Activated CD4-positive, alpha-beta T cell treated with anti-CD3 and anti-CD28 coated beads, Interleukin-2, amount 10 ng/mL, durations not matched to agents 24 days and 14 days (primary cell): ENCODE measurements around the gene PCSK2. TPM values are rescaled to one million over a fixed set of nuclear protein-coding genes. Genes with fewer than 3 reads are reported as not detected.

ENCODE experiments used
- DNase-seq: peaks from one replicate; pipeline ENCODE4 v3.0.0; 2022
- H3K27ac Mint-ChIP-seq: one replicate; pipeline ENCODE4 v1.8.0; 2022; ENCODE audit warnings: mild to moderate bottlenecking, mixed read lengths
- H3K27me3 Mint-ChIP-seq: one replicate; pipeline ENCODE4 v1.8.0; 2022; ENCODE audit warnings: mixed read lengths
- H3K36me3 Mint-ChIP-seq: one replicate; pipeline ENCODE4 v1.8.0; 2022; ENCODE audit warnings: low read depth, mild to moderate bottlenecking, mixed read lengths
- H3K4me1 Mint-ChIP-seq: one replicate; pipeline ENCODE4 v1.8.0; 2021; ENCODE audit warnings: mixed read lengths
- H3K4me3 Mint-ChIP-seq: one replicate; pipeline ENCODE4 v1.8.0; 2022; ENCODE audit warnings: mild to moderate bottlenecking, moderate library complexity, mixed read lengths
- H3K9me3 Mint-ChIP-seq: one replicate; pipeline ENCODE4 v1.8.0; 2021; ENCODE audit warnings: mixed read lengths
- intact Hi-C: fragments of 100-400 bp; cut with micrococcal nuclease; formaldehyde crosslinking; loops from one replicate; pipeline ENCODE4 v1.15.1; 2023
- total RNA-seq: library from RNA; stranded (reverse); gene quantifications from 2 replicates; pipeline ENCODE4 v1.2.3, GENCODE V29; 2022

Gene PCSK2
- total RNA-seq, 1 donor from 2014 or later = not detected

GRCh38 chr20:17441745-17442144 is 214.9 kb downstream of the PCSK2 start:
- H3K4me1 Mint-ChIP-seq = no peaks in the 10 kb centered on the region
- H3K27ac Mint-ChIP-seq = no peak overlapping the region
- DNase-seq = no peak
- H3K9me3 Mint-ChIP-seq = no peaks in the 10 kb centered on the region
- no peaks in the 10 kb centered on the region for H3K36me3 Mint-ChIP-seq
- intact Hi-C loops = no loop called here
- H3K27me3 Mint-ChIP-seq = peaks cover 9% of the 10 kb centered on the region
- no peak overlapping the region for H3K4me3 Mint-ChIP-seq

GRCh38 chr20:17442588-17442987 is 215.7 kb downstream of the PCSK2 start:
- Mint-ChIP-seq H3K4me3 (no peak overlapping the region), H3K27ac (no peak overlapping the region), H3K27me3 (peaks cover 9% of the 10 kb centered on the region), H3K36me3 (no peaks in the 10 kb centered on the region), H3K4me1 (no peaks in the 10 kb centered on the region), H3K9me3 (no peaks in the 10 kb centered on the region)
- no peak for DNase-seq
- intact Hi-C loops = no loop called here

GRCh38 chr20:17443131-17443858 is 216.5 kb downstream of the PCSK2 start:
- no peak overlapping the region for H3K27ac Mint-ChIP-seq
- H3K4me1 Mint-ChIP-seq = no peaks in the 10 kb centered on the region
- DNase-seq = no peak
- intact Hi-C loops = no loop called here
- H3K9me3 Mint-ChIP-seq = no peaks in the 10 kb centered on the region
- no peaks in the 10 kb centered on the region for H3K36me3 Mint-ChIP-seq
- peaks cover 9% of the 10 kb centered on the region for H3K27me3 Mint-ChIP-seq
- H3K4me3 Mint-ChIP-seq = no peak overlapping the region

- Mint-ChIP-seq H3K4me1 (no peaks in the 10 kb centered on the region), H3K27me3 (peaks cover 9% of the 10 kb centered on the region), H3K27ac (no peak overlapping the region), H3K4me3 (no peak overlapping the region), H3K36me3 (no peaks in the 10 kb centered on the region), H3K9me3 (no peaks in the 10 kb centered on the region)
- intact Hi-C loops = no loop called here
- no peak for DNase-seq
Observed at GRCh38 chr20:17444091-17444490, 217.3 kb downstream of the PCSK2 start.

- intact Hi-C loops = no loop called here
- Mint-ChIP-seq H3K4me1 (no peaks in the 10 kb centered on the region), H3K27me3 (peaks cover 9% of the 10 kb centered on the region), H3K4me3 (no peak overlapping the region), H3K9me3 (no peaks in the 10 kb centered on the region), H3K36me3 (no peaks in the 10 kb centered on the region), H3K27ac (no peak overlapping the region)
- no peak for DNase-seq
Observed at GRCh38 chr20:17445543-17445942, 218.7 kb downstream of the PCSK2 start.

GRCh38 chr20:17446171-17446570 is 219.3 kb downstream of the PCSK2 start:
- no peak overlapping the region for H3K4me3 Mint-ChIP-seq
- no peaks in the 10 kb centered on the region for H3K36me3 Mint-ChIP-seq
- peaks cover 9% of the 10 kb centered on the region for H3K27me3 Mint-ChIP-seq
- no peak for DNase-seq
- intact Hi-C loops = no loop called here
- no peaks in the 10 kb centered on the region for H3K9me3 Mint-ChIP-seq
- H3K27ac Mint-ChIP-seq = no peak overlapping the region
- no peaks in the 10 kb centered on the region for H3K4me1 Mint-ChIP-seq

- intact Hi-C loops = no loop called here
- Mint-ChIP-seq H3K36me3 (no peaks in the 10 kb centered on the region), H3K4me1 (no peaks in the 10 kb centered on the region), H3K27ac (no peak overlapping the region), H3K4me3 (no peak overlapping the region), H3K27me3 (peaks cover 7% of the 10 kb centered on the region), H3K9me3 (no peaks in the 10 kb centered on the region)
- DNase-seq = no peak
Observed at GRCh38 chr20:17448071-17448470, 221.2 kb downstream of the PCSK2 start.

- intact Hi-C loops = no loop called here
- Mint-ChIP-seq H3K4me1 (no peaks in the 10 kb centered on the region), H3K9me3 (no peaks in the 10 kb centered on the region), H3K36me3 (no peaks in the 10 kb centered on the region), H3K27ac (no peak overlapping the region), H3K4me3 (no peak overlapping the region), H3K27me3 (peaks cover 9% of the 10 kb centered on the region)
- no peak for DNase-seq
Observed at GRCh38 chr20:17449031-17449430, 222.2 kb downstream of the PCSK2 start.

- Mint-ChIP-seq H3K27me3 (peaks cover 20% of the 10 kb centered on the region), H3K9me3 (no peaks in the 10 kb centered on the region), H3K4me1 (no peaks in the 10 kb centered on the region), H3K4me3 (no peak overlapping the region), H3K36me3 (no peaks in the 10 kb centered on the region), H3K27ac (no peak overlapping the region)
- DNase-seq = no peak
- intact Hi-C loops = no loop called here
Observed at GRCh38 chr20:17452441-17452840, 225.6 kb downstream of the PCSK2 start.

GRCh38 chr20:17453592-17453991 is 226.8 kb downstream of the PCSK2 start:
- intact Hi-C loops = no loop called here

GRCh38 chr20:17456279-17456678 is 229.4 kb downstream of the PCSK2 start:
- Mint-ChIP-seq H3K4me1 (peaks cover 3% of the 10 kb centered on the region), H3K4me3 (no peak overlapping the region), H3K36me3 (no peaks in the 10 kb centered on the region), H3K27ac (no peak overlapping the region), H3K27me3 (peaks cover 23% of the 10 kb centered on the region), H3K9me3 (peaks cover 9% of the 10 kb centered on the region)
- no peak for DNase-seq
- intact Hi-C loops = no loop called here

More at GRCh38 chr20:17453592-17453991, 226.8 kb downstream of the PCSK2 start:
- Mint-ChIP-seq H3K27me3 (peaks cover 24% of the 10 kb centered on the region), H3K36me3 (no peaks in the 10 kb centered on the region), H3K27ac (no peak overlapping the region), H3K4me1 (no peaks in the 10 kb centered on the region), H3K9me3 (peaks cover 5% of the 10 kb centered on the region), H3K4me3 (no peak overlapping the region)
- no peak for DNase-seq

- H3K4me1 Mint-ChIP-seq = peaks cover 3% of the 10 kb centered on the region
- intact Hi-C loops = no loop called here
- H3K9me3 Mint-ChIP-seq = peaks cover 9% of the 10 kb centered on the region
- H3K27ac Mint-ChIP-seq = no peak overlapping the region
- DNase-seq = no peak
- no peak overlapping the region for H3K4me3 Mint-ChIP-seq
- no peaks in the 10 kb centered on the region for H3K36me3 Mint-ChIP-seq
- H3K27me3 Mint-ChIP-seq = peaks cover 21% of the 10 kb centered on the region
Observed at GRCh38 chr20:17457079-17457478, 230.2 kb downstream of the PCSK2 start.

GRCh38 chr20:17457588-17458190 is 230.8 kb downstream of the PCSK2 start:
- no peaks in the 10 kb centered on the region for H3K36me3 Mint-ChIP-seq
- H3K27ac Mint-ChIP-seq = no peak overlapping the region
- DNase-seq = no peak
- peaks cover 9% of the 10 kb centered on the region for H3K9me3 Mint-ChIP-seq
- peaks cover 25% of the 10 kb centered on the region for H3K27me3 Mint-ChIP-seq
- intact Hi-C loops = no loop called here
- H3K4me1 Mint-ChIP-seq = peaks cover 3% of the 10 kb centered on the region
- no peak overlapping the region for H3K4me3 Mint-ChIP-seq

GRCh38 chr20:17460119-17460518 is 233.3 kb downstream of the PCSK2 start:
- peaks cover 26% of the 10 kb centered on the region for H3K27me3 Mint-ChIP-seq
- no peak overlapping the region for H3K4me3 Mint-ChIP-seq
- H3K9me3 Mint-ChIP-seq = peaks cover 9% of the 10 kb centered on the region
- no peaks in the 10 kb centered on the region for H3K36me3 Mint-ChIP-seq
- peaks cover 3% of the 10 kb centered on the region for H3K4me1 Mint-ChIP-seq
- intact Hi-C loops = no loop called here
- no peak overlapping the region for H3K27ac Mint-ChIP-seq
- DNase-seq = no peak

GRCh38 chr20:17461941-17462340 is 235.1 kb downstream of the PCSK2 start:
- Mint-ChIP-seq H3K36me3 (no peaks in the 10 kb centered on the region), H3K9me3 (peaks cover 9% of the 10 kb centered on the region), H3K4me3 (no peak overlapping the region), H3K4me1 (peaks cover 3% of the 10 kb centered on the region), H3K27ac (no peak overlapping the region), H3K27me3 (peaks cover 17% of the 10 kb centered on the region)
- intact Hi-C loops = no loop called here
- no peak for DNase-seq
